Measurements from ENCODE around the gene DGKG.

DNA sequence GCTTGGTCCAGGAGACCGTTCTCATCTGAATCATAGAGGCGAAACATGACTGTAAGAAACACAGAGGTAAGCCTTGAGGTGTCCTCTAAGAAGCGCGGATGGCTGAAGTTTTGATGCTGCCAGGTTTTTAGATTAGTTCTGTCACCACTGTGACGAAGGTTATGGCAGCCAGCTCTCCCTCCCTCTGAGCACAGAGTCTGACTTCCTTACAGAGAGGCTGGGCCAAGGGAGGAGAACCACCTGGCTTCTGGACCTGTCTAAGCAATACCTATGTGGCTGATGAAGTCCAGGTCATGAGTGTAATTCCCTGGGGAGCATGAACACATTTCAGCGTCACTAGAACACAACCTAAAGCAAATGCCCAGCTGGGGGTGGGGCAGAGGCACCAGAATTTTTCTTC is 77.4 kb downstream of the DGKG start:
- TF ChIP-seq, protein P1, sequence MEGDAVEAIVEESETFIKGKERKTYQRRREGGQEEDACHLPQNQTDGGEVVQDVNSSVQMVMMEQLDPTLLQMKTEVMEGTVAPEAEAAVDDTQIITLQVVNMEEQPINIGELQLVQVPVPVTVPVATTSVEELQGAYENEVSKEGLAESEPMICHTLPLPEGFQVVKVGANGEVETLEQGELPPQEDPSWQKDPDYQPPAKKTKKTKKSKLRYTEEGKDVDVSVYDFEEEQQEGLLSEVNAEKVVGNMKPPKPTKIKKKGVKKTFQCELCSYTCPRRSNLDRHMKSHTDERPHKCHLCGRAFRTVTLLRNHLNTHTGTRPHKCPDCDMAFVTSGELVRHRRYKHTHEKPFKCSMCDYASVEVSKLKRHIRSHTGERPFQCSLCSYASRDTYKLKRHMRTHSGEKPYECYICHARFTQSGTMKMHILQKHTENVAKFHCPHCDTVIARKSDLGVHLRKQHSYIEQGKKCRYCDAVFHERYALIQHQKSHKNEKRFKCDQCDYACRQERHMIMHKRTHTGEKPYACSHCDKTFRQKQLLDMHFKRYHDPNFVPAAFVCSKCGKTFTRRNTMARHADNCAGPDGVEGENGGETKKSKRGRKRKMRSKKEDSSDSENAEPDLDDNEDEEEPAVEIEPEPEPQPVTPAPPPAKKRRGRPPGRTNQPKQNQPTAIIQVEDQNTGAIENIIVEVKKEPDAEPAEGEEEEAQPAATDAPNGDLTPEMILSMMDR (IDR thresholded peaks at IDR 0.05; ENCODE audit: low read depth, low read length, poor library complexity, severe bottlenecking), result no peak
- TF ChIP-seq EZH2phosphoT487 (IDR thresholded peaks at IDR 0.05; ENCODE audit: borderline replicate concordance, low read length), result no peak
